Testis (tissue), 3 donors: ENCODE results near the gene BRAF. TPM values are rescaled to one million over a fixed set of nuclear protein-coding genes. Genes with fewer than 3 reads are reported as not detected.

Experiments
- DNase-seq: peaks from one replicate; pipeline ENCODE4 v3.0.0-alpha.2; 2019
- H3K27ac ChIP-seq, 2 donors: fragments of 200-600 bp; sonication (generic); one replicate each; pipeline ENCODE4 v1.5.1; 2019
- H3K27me3 ChIP-seq: fragments of 200-600 bp; sonication (generic); one replicate; pipeline ENCODE4 v1.5.1; 2019
- H3K36me3 ChIP-seq: fragments of 200-600 bp; sonication (generic); one replicate; pipeline ENCODE4 v1.5.1; 2017; ENCODE audit warnings: low read depth; ENCODE audit errors: missing control alignments
- H3K4me1 ChIP-seq: fragments of 200-600 bp; sonication (generic); one replicate; pipeline ENCODE4 v1.5.1; 2019
- H3K4me3 ChIP-seq, 2 donors: fragments of 200-600 bp; sonication (generic); one replicate each; pipeline ENCODE4 v1.5.1; 2017 to 2019
- H3K9me3 ChIP-seq: fragments of 200-600 bp; sonication (generic); one replicate; pipeline ENCODE4 v1.5.1; 2017
- POLR2A ChIP-seq: fragments of 450-650 bp; IDR thresholded peaks from one replicate; pipeline ENCODE4 v1.6.1; 2017; ENCODE audit warnings: antibody characterized with exemption, mild to moderate bottlenecking, moderate library complexity
- WGBS, 2 donors: methylation state at CpG; one replicate each; pipeline ENCODE4 v1.1.5; 2018; 5-methylcytosine and 5-hydroxymethylcytosine counted together
- intact Hi-C: fragments of 100-400 bp; cut with DNase I; formaldehyde crosslinking; loops from one replicate; pipeline ENCODE4 v1.15.1; 2023; ENCODE audit warnings: low total_unique reads
- polyA plus RNA-seq: library from polyadenylated mRNA; stranded (reverse); fragments of 350-450 nt; fragmentation: Illumina TruSeq; extraction: RNeasy Lipid Tissue Mini Kit (QIAGEN cat#74804); gene quantifications from one replicate; pipeline ENCODE4 v1.2.3, GENCODE V29; 2014; ENCODE audit warnings: low read depth, low replicate concordance; ENCODE audit not compliant: insufficient read depth
- total RNA-seq, 2 donors: library from RNA; depleted of rRNA; stranded (reverse); fragments of >200 nt; gene quantifications; one replicate each; pipeline ENCODE4 v1.2.3, GENCODE V29; 2016
- TF ChIP-seq, protein P1 (sequence below), 3 experiments: fragments of 450-650 bp in 2 of 3; fragments of 200-600 bp in 1 of 3; sonication (generic) in 1 of 3; IDR thresholded peaks; one replicate each; pipeline ENCODE4 v1.5.1; 2016 to 2019; ENCODE audit warnings: antibody characterized with exemption in 3 of 3, mild to moderate bottlenecking in 2 of 3, moderate library complexity in 1 of 3

BRAF gene
- total and polyA plus RNA-seq, 3 donors from 2014 or later, result 63.3 to 124 (median 82.6) TPM

DNA sequence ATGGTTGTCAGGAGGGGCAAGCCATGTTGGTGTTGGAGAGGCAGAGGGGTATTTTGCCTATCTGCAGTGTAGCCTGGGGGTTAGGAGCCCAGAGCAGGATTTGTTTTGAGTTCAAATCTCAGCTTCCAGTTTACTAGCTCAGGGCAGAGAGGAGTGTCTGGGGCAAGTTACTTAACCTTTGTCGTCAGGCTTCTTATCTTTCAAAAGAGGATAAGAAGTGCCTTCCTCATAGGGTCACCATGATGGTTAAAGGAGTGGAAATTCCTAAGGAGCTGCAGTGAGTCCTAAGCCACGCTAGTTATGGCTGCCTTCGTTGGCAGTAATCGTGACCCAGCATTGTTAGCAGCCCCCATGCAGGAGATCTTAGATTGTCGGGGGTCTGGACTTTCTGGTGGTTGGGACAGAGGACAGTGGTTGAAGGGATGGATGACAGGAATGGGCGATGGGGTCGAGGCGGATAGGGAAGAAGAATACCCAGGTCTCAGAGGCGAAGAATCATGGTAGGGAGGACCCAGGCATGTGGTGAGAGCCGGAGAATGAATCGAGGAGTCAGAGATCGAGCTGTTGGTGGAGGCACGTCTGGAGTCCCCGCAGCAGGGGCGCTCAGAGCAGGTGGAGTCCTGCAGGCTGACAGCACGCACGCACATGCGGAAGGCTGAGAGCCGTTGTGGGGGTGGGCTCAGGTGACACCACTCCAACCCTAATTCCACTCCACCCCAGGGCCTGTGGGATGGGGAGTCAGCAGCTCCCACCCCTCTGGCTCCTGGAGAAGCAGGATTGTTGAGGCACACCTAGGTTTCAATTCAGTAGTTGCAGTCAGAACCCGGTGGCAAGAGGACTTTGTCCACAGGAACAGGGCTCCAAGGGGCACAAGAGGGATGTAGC is 240.4 kb downstream of the BRAF start:
- 90 to 92% methylated on average over 20 of the region's 20 CpGs for WGBS, 2 donors

DNA sequence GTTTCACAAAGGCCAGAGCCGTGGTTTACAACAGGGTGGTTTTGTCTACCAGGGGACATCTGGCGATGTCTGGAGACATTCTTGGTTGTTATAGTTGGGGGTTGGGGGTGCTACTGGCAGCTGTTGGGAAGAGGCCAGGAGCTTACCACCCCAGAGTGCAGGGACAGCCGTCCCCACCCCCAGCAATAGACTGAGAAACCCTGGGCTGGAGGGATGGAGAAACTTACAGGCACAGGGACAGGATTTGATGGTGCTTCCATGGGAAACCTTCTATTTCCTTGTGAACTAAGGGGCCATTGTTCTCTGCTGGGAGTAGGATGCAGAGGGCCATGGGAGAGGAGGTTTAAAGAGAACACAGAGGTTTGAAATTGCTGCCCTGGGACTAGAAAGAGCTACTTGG is 241.1 kb downstream of the BRAF start:
- intact Hi-C loops, result no loop called here
- H3K27ac ChIP-seq, result no peak overlapping the region
- H3K4me1 ChIP-seq, result no peaks in the 10 kb centered on the region
- WGBS, 2 donors, result 87 to 100% methylated on average over 2 to 3 of the region's 3 CpGs
- no peaks in the 10 kb centered on the region for H3K36me3 ChIP-seq
- no peaks in the 10 kb centered on the region for H3K27me3 ChIP-seq
- DNase-seq, result no peak
- H3K9me3 ChIP-seq, result no peaks in the 10 kb centered on the region
- TF ChIP-seq, protein P1, sequence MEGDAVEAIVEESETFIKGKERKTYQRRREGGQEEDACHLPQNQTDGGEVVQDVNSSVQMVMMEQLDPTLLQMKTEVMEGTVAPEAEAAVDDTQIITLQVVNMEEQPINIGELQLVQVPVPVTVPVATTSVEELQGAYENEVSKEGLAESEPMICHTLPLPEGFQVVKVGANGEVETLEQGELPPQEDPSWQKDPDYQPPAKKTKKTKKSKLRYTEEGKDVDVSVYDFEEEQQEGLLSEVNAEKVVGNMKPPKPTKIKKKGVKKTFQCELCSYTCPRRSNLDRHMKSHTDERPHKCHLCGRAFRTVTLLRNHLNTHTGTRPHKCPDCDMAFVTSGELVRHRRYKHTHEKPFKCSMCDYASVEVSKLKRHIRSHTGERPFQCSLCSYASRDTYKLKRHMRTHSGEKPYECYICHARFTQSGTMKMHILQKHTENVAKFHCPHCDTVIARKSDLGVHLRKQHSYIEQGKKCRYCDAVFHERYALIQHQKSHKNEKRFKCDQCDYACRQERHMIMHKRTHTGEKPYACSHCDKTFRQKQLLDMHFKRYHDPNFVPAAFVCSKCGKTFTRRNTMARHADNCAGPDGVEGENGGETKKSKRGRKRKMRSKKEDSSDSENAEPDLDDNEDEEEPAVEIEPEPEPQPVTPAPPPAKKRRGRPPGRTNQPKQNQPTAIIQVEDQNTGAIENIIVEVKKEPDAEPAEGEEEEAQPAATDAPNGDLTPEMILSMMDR (IDR thresholded peaks at IDR 0.05), result no peak
- TF ChIP-seq POLR2A, result no peak
- no peak overlapping the region for H3K4me3 ChIP-seq

More for the DNA sequence above, 240.4 kb downstream of the BRAF start:
- no peaks in the 10 kb centered on the region for H3K4me1 ChIP-seq
- no peaks in the 10 kb centered on the region for H3K27me3 ChIP-seq
- H3K27ac ChIP-seq, result no peak overlapping the region
- no peak for DNase-seq
- no peak for TF ChIP-seq POLR2A
- TF ChIP-seq, protein P1 (IDR thresholded peaks at IDR 0.05), result no peak
- intact Hi-C loops, result no loop called here
- H3K9me3 ChIP-seq, result no peaks in the 10 kb centered on the region
- H3K36me3 ChIP-seq, result no peaks in the 10 kb centered on the region
- H3K4me3 ChIP-seq, result no peak overlapping the region

DNA sequence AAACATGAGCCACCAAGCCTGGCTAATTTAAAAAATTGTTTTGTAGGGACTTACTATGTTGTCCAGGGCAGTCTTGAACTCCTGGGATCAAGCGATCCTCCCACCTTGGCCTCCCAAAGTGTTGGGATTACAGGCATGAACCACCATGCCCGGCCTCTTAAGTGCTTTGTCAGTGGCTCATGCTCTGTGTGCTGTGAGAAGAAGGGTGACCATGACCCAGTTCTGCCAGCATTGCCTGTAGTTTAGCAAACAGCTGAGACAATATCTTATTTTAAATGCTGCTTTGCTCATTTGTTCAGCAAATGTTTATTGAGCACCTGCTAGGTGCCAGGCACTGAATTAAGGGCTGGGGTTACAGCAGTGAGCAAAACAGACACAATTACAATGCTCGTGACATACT is 243.0 kb downstream of the BRAF start:
- Histone ChIP-seq H3K27me3 (no peaks in the 10 kb centered on the region), H3K27ac (no peak overlapping the region), H3K9me3 (no peaks in the 10 kb centered on the region), H3K4me3 (no peak overlapping the region), H3K36me3 (no peaks in the 10 kb centered on the region), H3K4me1 (no peaks in the 10 kb centered on the region)
- no peak for DNase-seq
- WGBS, 2 donors, result 94 to 97% methylated on average over 3 of the region's 3 CpGs
- TF ChIP-seq, protein P1 (IDR thresholded peaks at IDR 0.05), result no peak
- TF ChIP-seq POLR2A, result no peak
- intact Hi-C loops, result no loop called here

DNA sequence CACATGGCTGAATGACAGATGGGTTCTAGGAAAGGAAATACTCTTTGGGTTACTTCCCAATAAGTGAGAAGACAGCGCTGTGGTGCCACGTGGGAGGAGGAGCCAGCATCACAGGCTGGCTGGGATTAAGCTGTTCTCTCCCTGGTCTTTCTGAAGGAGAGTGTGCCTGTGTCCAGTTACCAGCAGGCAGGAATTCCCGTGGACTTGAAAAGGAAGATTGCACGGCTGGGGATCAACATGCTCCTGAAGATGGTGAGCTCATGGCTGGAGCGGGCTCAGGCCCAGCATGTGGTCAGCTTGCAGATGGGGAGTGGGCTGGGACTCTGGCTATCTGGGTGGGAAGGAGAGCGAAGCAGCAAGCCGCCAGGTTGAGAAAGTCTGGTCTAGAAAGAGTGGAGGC is 243.8 kb downstream of the BRAF start:
- Histone ChIP-seq H3K27ac (no peak overlapping the region), H3K27me3 (no peaks in the 10 kb centered on the region), H3K36me3 (no peaks in the 10 kb centered on the region), H3K9me3 (no peaks in the 10 kb centered on the region), H3K4me3 (no peak overlapping the region), H3K4me1 (no peaks in the 10 kb centered on the region)
- WGBS, 2 donors, result 84 to 94% methylated on average over 7 of the region's 7 CpGs
- intact Hi-C loops, result no loop called here
- DNase-seq, result no peak
- TF ChIP-seq, protein P1 (IDR thresholded peaks at IDR 0.05), result no peak
- TF ChIP-seq POLR2A, result no peak

DNA sequence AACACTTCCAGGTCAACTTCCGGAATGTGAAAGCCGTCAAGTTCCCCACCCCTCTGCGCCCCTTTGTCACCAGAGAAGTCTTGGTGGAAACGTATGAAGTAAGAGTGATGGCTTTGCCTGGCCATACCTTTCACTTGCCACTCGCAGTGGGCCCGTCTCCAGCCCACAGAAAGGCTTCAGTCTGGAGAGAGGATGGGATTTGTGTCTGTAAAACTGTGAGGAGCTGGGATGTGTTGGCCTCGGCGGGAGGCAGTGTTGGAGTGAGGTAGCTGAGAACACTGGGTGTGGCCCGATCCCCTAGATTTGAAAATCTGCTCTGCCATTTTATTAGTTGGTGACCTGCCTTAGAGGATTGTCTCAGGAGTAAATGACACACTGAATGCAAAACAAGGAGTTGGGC is 245.5 kb downstream of the BRAF start:
- no peak for TF ChIP-seq POLR2A
- TF ChIP-seq, protein P1 (IDR thresholded peaks at IDR 0.05), result no peak
- intact Hi-C loops, result no loop called here
- H3K4me1 ChIP-seq, result no peaks in the 10 kb centered on the region
- no peaks in the 10 kb centered on the region for H3K9me3 ChIP-seq
- no peak overlapping the region for H3K27ac ChIP-seq
- no peak for DNase-seq
- H3K27me3 ChIP-seq, result no peaks in the 10 kb centered on the region
- H3K36me3 ChIP-seq, result no peaks in the 10 kb centered on the region
- 88 to 92% methylated on average over 9 of the region's 9 CpGs for WGBS, 2 donors
- H3K4me3 ChIP-seq, result no peak overlapping the region
